ENCODE results near the gene MYLIP.

MYLIP gene

DNA sequence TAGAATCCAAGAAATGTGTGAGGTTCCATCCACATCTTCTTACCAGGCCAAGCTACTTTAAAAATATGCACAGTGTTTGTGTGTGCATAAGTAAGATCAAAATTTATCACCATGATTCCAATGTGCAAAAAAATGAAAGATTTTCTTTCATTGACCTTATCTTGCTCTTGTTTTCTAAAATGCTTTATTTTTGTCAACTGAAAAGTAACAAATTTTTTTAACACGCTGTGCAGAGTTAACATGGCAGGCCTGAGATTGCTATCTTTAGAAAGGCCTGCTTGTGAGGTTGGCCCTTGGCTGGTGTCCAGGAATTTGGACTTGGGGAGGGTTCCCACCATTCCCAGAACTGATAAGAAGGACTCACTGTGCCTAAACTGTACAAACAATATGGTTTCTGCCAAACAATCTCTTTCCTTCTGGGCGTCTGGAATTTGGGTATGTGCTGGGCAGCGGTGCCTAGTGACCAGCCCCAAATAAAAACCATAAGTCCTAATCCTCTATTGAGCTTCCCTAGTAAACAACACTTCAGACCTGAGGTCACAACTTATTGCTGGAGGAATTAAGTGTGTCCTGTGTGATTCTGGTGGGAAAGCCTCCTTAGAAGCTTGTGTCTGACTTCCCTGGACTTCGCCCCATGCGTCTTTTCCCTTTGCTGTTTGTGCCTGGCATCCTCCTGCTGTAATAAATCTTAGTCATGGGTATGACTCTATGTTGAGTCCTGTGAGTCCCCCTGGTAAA lies 19.8 kb upstream of the MYLIP start:
- DNase-seq, result no peak

DNA sequence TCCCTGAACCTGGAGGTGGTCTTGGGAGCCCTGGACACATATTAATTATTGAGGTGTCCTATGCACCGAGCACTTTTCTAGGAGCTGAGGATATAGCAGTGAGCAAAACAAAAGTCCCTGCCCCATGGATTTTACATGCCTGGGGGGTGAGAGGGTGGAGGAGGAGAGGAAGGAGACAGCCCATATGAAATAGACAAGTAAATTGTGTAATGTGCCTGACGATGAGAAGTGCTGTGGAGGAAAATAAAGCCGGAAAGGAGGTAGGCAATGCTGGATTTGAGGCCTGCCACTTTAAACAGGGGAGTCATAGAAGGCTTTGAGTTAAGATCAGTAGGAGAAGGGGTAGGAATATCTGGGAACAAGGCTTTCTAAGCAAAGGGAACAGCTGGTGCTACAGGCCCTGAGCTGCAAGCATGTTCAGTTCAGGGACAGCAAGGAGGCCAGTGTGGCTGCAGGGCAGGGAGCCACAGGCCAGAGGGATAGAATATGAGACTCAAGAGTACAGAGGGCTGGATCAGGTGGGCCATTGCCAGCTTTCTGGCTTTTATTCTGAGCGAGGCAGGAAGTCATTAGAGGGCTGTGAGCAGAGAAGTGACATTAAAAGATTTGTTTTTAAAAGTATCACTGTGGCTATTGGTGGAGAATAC lies 19.1 kb upstream of the MYLIP start:
- DNase-seq, result no peak

DNA sequence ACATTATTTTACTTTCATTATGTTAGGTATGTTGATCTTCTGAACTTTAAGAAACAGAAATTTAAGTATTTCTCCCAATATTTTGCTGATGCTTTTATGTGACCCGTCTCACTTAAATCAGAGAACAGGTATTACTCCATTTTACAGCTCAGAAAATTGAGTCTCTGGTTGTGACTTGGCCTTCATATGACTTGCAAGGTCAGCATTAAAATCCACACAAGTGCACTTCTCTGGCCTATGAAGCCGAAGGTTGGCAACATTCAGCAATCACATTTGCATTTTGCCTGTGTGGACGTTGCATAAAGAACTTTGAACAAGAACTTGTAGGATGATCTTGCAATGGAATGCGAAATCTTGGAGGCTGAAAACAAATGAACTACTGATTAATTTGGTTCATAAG lies 10.1 kb upstream of the MYLIP start:
- DNase-seq, result no peak

DNA sequence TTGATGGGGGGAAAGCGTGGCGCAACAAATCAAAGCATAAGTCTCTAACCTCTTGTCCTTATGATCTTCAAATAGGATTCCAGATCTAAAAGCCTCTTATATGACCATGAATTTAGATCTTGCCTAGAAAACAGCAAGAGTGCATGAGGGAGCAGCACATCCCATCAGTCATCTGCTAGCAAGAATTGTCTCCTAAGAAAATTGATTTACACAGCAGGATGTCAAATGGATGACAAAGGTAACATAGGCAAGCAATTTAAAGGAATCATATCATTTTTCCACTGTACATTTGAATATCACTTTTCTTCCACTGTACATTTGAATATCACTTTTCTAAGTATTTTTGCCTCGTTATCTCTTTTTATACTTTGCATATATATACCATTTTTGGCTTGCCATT lies 7.5 kb upstream of the MYLIP start:
- no peak for DNase-seq

DNA sequence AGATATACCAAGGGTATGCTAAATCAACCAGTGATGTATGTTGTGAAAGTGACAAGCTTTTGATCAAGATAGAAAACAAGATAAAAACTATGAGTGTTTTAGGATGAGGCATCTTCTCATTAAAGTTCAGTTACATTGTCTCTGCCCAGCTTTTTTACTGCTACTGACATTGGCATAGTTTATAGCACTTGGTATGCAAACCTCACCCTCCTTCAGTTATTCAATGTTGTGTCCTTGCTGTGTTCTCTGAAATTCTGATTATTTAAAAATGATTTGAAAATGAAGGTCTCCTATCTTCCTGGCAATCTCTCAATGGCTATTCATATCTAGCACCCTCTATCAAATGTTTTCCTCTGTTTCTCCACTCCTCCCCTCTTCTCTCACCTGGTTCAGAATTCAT lies 6.7 kb upstream of the MYLIP start:
- DNase-seq, result no peak

DNA sequence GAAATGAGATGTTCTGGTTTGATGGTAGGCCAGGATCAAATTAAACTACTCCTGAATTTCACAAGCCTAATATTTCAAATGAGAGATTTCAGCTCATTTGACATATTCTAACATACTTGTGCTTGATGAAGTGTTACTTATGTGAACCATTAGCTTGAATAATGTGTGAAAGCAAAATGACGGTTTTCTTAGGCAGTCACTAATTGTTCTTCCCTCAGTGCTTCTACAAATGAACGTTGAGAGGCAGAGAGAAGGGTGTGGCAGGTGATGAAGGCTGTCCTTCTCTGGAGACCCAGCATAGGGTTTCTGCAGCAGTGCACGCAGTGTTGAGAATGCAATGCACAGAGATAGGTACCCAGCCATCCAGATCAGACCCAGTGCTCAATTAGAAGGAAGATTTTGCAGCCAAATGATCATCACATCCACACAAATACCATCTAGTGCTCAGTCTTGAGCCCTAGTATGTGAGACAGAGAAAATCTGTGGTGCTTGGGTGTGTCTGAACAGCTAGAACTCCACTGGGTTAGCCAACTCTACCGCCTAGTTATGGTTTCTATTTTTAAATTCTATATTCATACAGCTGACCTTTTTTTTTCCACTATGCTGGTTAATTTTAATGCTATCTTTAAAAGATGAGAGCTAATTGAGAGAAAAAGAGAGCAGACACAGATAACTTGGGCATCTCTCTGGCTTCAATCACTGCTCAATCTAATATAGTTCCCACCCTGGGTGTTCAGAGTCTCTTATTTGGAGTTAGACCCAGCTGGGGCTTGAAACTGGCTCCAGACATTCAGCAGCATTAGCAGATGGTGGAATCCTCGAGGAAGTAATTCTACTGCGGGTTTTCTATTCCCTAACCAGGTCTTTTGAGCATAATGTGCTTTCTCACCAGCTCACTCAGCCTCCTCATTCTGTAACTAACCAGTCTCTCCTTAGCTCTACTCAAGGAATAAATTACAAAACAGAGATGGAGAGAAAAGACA lies 4.4 kb upstream of the MYLIP start:
- no peak for DNase-seq

DNA sequence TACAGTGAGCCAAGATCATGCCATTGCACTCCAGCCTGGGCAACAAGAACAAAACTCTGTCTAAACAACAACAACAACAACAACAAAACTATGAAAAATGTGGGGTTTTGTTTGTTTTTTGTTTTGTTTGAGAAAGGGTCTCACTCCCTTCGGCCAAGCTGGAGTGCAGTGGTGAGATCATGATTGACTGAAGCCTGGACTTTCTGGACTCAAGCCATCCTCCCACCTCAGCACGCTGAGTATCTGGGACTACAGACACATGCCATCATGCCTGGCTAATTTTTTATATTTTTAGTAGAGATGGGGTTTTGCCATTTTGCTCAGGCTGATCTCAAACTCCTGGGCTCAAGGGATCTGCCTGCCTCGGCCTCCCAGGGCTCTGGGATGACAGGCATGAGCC lies 2.8 kb upstream of the MYLIP start:
- no peak for DNase-seq

DNA sequence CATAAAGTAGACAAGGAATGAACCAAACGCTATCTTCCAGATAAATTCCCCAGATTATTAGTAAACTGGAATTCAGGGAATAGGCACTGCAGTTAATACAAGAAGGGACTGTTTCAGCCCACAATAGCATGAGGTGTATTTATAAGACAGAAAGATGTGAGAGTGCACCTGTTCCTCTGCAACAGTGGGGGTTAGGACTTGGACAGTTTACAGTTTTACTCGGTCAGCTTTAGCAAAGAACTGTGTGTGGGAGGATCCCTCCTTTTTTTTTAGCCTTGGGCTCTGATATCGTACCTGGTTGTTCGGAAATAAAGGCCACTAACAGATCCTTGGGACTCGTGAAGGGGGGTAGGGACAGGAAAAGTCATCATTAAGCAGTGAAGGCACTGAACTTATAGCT lies 2.0 kb upstream of the MYLIP start:
- no peak for DNase-seq

DNA sequence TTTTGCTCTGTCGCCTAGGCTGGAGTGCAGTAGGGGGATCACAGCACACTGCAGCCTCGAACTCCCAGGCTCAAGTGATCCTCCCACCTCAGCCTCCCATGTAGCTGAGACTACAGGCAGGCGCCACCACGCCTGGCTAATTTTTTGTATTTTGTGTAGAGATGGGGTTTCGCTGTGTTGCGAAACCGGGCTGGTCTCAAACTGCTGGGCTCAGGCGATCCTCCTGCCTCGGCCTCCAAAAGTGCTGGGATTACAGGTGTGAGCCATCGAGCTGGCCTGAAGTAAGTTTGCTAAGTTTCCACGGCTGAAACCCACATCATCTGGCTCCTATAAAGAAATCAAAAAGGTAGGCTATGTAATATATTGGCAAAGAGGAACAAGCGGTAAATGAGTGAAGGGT lies 1.4 kb upstream of the MYLIP start:
- DNase-seq, result no peak

DNA sequence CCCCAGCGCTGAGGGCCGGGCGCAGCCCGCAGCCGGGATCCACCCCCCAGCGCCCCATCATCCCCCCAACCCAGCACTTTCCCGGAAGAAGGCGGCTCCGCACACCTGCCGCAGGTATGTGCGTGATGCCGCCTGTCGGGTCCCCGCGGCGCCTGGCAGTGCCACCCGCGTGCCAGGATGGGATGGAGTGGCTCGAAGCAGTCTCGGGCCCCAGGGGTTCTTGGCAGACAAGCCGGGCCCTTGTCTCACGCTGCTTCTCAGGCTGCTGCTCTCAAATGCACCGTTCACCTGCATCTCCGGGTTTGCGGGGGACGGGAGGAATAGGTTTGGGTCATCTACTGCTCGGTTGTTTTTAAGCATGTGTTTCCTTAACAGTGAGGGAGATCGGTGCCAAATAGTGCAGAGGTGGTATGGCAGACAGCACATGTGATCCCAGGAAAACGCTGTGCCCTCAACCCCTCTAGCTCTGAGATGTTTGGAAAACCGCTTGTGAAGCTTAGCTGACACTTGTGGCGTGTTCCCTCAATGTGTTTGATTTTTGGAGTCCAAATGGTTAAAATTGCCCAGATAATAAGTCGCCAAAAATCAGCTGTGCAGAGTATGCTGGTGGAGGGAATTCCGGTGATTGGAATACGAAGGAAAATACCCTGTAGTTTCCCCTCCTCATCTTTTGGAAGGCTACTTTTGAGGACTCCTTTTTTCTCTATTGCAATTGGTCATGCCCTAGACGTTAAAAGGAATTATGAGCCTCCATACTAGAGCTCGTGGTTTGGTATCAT lies 926 bp downstream of the MYLIP start:
- peak; percentile 15 for DNase-seq

DNA sequence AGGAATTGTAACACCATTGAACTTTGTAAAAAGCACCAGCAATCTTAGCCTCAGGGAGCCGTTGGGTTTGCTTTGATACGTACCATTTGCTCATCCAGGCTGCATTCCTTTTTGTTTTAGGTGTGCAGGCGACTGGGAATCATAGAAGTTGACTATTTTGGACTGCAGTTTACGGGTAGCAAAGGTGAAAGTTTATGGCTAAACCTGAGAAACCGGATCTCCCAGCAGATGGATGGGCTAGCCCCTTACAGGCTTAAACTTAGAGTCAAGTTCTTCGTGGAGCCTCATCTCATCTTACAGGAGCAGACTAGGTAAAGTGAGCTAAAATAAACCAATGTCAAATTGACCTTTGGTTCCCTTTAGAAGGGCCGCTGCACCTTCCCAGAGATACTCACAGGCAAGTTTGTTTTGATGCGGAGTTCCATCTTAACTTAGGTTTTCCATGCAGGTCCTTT lies 1.6 kb downstream of the MYLIP start:
- DNase-seq, result peak; percentile 9

DNA sequence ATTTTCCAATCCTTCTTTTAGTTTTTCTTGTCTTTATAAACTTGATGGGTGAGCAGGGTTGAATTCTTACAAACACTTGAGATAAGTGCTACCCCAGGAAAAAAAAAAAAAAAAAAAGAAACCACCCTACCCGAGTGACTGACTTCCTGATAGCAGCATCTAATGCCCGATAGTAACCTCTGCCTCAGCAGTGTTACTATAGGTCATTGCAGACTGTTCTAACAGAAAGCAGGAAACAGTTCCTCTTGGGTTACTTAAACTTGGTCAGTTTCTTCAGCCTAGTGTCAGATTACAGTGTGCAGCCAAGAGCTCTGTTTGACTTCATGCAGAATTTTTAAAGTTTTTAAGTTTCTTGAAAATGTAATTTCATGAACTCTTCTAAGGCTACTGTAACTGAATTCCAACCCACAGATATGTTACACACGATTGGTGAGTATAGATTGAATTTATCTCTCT lies 2.1 kb downstream of the MYLIP start:
- DNase-seq, result peak; percentile 80

DNA sequence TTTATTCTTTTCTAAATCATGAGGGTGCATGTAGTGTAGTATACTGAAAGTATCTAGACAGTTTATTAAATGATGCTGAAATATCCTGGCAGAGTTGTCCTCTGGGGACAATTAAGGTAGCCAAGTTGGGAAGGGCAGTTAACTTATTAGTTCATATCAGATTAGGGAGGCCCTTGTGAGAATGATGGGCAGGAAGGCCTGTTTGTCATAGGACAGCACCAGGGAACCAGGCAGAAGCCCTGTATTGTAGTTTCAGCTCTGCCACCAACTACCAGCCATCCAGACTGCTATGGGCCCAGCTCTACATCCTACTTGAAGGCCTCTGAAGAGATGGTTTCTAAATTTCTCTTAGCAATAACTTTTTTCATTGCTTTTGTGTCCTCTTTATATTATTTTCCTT lies 4.0 kb downstream of the MYLIP start:
- DNase-seq, result peak; percentile 17

DNA sequence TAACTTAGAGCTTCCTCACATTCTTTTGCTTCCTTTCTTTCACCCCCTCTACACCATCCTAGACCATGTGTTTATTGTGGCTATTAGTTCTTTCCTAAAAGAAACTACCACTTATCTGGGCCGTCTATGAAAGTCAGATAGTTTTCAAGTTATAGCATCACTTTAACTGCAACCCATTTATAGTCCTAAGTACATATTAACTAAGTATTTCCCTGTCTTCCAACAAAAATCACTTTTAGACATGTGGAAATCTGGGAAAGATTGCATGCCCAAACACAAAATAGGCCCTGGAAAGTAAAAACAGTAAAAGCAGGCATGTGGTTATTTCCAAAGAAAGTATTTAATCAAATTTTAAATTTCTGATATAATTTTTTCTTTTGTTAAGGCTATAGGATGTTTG lies 5.5 kb downstream of the MYLIP start:
- no peak for DNase-seq

DNA sequence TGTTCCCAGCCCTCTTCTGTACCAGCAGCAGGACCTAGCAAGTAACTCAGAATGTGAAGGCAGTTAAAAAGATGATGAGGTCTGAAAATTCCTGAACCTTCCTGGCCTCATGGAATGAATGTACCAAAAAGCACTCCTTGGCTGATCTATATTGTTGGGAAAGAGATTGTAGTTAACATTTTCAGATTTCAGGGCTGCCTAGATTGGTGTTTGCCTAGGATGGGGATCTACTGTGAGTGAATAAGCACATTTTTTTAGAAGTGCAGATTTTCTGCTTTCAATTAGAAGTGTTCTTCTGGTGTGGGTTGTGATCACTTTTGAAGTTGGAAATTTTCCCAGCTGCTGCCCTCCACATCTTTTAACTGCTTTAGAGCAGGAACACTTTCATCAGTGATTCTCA lies 6.2 kb downstream of the MYLIP start:
- no peak for DNase-seq

DNA sequence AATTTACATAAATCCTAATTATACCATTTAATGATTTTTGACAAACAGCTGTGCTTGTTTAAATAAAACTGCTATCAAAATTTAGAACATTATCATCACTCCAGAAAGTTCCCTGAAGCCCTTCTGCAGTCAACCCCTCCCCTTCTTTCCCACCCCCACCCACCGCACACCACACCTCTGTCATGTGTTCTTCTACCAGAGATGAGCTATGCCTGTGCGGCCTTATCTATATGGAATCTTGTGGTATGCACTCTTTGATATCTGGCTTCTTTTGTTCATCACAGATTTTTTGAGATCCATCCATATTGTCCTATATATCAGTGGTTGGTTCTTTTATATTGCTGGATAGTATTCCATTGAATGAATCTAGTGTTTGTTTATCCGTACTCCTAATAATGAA lies 7.2 kb downstream of the MYLIP start:
- peak; percentile 36 for DNase-seq

DNA sequence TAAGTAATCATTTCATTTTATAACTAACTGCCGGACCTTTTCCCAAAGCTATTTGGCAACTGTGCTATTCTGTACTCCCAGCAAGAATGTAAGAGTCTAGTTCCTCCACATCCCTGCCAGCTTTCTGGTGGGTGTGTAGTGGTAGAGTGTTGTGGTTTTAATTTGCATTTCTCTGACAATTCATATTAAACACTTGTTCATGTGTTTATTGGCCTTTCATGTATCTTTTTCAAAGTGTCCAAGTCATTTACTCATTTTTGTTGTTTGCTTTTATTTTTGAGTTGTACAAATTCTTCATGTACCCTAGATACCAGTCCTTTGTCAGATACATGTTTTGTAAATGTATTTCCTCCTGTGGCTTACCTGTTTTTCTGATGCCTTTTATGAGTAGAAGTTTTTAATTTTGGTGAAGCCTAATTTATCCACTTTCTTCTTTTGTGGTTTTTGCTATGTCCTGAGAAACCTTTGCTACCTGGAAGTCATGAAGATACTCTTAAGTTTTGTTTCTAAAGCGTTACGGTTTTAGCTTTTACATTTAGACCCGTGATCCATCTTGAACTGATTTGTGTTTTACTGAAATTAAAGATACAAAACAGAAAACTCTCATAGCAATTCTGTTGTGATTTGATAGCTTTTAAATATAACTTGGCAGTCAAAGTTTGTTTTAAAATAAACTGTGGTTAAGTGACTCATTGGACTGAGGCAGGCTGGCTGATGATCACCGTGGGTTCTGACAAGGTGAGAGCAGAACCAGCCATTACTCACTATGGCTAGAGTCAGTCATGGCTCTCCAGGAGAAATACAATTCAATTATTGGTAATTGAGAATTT lies 8.0 kb downstream of the MYLIP start:
- peak; percentile 65 for DNase-seq

DNA sequence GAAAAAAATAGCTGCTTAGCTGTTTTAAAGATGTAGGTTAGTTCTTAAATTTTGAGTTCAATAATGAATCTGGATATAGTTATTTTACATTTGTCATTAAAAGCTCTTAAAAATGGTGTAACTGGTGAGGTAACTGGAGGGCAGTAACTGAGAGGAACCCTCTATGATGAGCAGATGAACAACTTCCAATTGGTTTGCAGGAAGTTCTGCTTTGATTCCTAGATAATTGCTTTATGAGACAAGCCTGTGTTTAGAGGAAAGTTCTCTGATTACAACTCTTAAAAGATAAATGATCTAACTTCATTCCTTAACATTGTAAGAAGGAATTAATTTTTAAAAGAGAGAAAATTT lies 8.5 kb downstream of the MYLIP start:
- DNase-seq, result no peak

DNA sequence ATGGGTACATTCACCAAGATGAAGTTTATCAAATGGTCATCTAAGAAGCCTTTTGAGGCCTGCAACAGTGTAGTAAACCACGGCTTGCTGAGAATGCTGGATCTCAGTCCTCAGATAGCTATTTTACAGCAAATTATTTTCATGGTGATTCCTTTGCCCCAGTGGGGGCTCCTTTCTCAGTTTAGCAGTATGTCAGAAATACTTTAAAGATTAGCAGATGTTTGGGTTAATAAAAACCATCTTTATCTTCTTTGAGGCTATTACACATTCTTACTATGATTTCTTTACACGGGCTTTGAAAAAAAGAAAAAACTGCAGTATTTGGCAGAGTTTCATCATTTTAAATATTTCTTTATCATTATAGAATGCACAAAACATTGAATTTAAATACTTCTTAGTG lies 10.7 kb downstream of the MYLIP start:
- DNase-seq, result no peak

DNA sequence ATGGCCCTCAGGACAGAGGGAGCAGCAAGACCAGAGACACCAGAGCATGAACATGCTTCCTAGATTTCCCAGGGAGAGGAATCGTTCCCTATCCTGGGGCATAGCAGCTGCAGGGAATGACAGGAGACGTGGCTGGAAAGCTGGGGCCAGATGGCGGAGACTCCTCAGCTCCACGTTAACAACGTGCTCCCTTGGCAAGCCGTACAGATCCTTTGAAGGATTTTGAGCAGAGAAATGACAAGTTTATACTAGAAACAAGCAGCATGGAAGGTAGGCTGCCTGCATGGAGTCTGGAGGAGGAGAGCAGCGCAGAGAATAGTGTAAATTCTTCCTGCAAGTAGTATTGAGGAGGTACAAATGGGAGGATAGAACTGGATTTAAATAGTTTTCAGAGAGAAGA lies 11.7 kb downstream of the MYLIP start:
- DNase-seq, result no peak

DNA sequence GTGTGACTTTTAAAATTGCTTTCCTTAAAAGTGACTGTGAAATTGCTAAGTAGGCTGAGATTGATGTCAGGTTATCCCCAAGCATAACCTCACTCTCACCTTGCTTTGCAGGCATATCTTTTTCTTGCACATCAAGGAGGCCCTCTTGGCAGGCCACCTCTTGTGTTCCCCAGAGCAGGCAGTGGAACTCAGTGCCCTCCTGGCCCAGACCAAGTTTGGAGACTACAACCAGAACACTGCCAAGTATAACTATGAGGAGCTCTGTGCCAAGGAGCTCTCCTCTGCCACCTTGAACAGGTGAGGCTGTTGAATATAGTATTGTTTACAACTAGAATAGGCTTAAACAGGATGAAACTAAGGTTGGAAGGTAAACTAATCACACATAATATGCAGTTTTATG lies 12.6 kb downstream of the MYLIP start:
- DNase-seq, result no peak

DNA sequence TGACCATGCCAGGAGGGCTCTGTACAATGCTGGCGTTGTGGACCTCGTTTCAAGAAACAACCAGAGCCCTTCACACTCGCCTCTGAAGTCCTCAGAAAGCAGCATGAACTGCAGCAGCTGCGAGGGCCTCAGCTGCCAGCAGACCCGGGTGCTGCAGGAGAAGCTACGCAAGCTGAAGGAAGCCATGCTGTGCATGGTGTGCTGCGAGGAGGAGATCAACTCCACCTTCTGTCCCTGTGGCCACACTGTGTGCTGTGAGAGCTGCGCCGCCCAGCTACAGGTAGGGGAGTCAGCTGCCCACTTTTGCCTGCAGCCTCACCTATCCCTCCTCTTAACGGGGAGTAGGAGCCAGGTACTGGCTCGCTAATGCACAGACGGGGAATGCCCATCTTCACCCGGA lies 16.2 kb downstream of the MYLIP start:
- no peak for DNase-seq

All from activated CD4-positive, alpha-beta T cell treated with anti-CD3 and anti-CD28 coated beads, Interleukin-2, Interleukin-6, amounts not matched to agents 100 ng/mL and 50 ng/mL, durations not matched to agents 16 hours and 8 hours (primary cell).